ENCODE measurements around the gene KIAA1586. TPM values are rescaled to one million over a fixed set of nuclear protein-coding genes. Genes with fewer than 3 reads are reported as not detected.
"Not testable (repeated sequence)": the region's sequence is repeated elsewhere in the genome, so short reads cannot be mapped to it uniquely, and the experiment has no call there.

KIAA1586 gene
- total RNA-seq, 1 donor from 2014 or later: 11.0 TPM

DNA sequence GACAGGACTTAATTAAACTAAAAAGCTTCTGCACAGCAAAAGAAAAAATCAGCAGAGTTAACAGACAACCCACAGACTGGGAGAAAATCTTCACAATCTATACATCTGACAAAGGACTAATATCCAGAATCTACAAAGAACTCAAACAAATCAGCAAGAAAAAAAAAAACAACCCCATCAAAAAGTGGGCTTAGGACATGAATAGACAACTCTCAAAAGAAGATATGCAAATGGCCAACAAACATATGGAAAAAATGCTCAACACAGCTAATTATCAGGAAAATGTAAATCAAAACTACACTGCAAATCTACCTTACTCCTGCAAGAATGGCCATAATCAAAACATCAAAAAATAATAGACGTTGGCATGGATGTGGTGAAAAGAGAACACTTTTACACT lies 2.4 kb upstream of the KIAA1586 start:
- not testable (repeated sequence) for DNase-seq (ENCODE audit: low read depth in 2 of 2)

DNA sequence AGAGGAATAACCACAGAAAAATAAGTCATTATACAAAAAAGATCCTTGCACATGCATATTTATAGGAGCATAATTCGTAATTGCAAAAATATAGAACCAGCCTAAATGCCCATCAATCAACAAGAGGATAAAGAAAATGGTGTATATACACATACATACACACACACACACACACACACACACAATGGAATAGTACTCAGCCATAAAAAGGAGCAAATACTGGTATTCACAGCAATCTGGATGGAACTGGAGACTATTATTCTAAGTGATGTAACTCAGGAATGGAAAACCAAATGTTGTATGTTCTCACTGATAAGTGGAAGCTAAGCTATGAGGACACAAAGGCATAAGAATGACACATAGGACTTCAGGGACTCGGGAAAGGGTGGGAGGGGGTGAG lies 1.9 kb upstream of the KIAA1586 start:
- DNase-seq (ENCODE audit: low read depth in 2 of 2): no peak

DNA sequence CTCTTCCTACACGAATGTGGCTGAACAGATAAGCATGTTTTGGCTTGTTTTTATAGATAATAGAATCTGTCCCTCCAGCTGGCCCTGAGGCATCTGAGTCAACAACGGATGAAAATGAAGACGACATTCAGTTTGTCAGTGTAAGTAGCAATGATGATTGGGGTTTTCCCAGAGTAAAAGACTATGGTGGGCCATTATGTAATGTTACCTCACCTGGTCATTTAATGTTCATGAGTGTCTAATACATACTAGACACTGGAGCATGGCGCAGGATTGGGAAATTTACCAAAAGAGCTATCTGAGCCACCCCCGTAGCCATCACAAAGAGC lies 728 bp downstream of the KIAA1586 start:
- not testable (repeated sequence) for DNase-seq (ENCODE audit: low read depth in 2 of 2)

DNA sequence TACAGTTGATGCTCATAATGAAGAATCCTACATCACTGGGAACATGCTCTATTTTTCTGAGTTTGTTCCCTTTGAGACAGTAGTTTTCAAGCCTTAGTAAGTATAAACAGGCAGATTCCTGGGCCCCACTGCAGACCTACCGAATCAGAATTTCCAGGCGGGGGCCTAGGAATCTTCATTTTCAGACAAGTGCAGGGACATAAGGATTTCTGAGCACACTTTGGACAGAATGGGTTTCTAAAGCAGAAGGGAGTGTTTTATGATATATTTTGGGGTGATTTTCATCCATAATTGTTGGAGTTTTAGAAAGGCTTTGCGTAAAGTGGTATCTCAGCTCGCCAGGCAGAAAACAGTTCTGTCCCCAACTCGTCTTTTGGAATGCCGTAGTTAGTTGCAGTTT lies 1.4 kb downstream of the KIAA1586 start:
- DNase-seq (ENCODE audit: low read depth in 2 of 2): not testable (repeated sequence)

DNA sequence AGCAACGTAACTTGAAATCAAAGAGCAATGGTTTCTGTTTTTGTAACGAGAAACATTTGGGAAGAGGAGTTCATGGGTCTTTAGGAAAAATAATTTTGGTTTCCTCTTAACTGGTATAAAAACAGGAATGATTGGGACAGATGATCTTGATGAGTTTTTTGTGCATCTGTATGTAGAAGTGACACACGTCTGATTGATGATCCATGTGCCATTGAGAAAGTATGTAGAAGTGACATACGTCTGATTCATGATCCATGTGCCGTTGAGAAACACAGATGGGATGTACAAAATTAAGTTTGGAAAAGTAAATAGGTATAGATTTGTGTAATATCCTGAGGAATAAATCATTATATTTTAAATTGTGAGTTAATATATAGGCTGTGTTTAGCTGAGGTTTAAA lies 2.1 kb downstream of the KIAA1586 start:
- DNase-seq (ENCODE audit: low read depth in 2 of 2): no peak

DNA sequence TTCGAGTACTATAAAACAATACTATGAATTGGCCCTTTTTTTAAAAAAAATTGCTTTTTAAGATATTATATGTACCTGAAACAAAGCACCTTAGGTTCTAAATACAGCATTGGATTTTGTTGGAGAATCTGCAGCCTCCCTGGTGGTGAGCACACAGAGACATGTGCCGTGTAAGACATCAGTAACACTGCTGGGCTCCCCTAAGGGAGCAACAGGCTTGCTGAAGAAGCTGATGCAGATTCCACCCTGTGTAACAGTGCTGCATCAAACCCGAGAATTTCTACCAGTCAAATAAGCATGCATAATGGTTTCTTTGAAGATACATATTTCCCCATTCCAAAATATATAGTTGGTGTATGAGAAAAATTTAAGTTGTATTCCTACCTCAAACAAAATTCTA lies 17.4 kb downstream of the KIAA1586 start:
- DNase-seq (ENCODE audit: low read depth in 2 of 2): no peak

DNA sequence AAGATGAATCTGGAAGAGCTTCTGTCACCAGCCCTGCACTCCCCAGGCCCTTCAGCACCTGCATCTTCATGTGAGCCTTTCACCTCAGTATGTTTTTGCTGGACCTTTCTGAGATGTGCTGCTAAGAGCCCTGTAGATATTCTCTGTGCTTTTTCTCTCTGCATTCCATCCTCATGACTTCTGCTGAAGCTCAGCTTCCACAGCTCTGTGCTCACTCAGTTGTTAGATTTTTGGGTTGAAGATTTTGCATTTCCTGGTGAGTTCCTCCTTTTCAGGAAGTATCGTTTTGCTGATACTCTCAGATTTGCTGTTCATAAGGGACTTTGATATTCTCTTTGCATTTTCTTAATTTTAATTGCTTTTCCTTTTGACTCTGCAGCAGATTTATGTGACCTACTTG lies 18.3 kb downstream of the KIAA1586 start:
- no peak for DNase-seq (ENCODE audit: low read depth in 2 of 2)

DNA sequence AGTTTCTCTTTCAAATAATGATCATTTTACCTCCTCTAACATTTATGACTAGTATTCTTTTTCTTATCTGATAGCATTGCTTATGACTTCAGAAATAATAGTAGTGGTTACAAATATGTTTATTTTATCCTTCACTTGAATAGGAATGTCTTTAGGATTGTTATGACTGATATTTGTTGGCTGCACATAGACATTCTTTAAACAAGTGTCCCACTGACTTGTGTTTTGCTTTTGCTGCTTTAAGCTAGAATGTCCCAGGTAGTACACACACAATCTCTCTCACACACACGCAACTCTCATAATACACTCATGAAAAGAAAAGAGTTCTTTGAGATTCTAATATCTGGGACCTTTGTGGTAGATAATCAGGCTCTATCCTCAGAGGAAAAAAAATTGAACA lies 21.6 kb downstream of the KIAA1586 start:
- no peak for DNase-seq (ENCODE audit: low read depth in 2 of 2)

DNA sequence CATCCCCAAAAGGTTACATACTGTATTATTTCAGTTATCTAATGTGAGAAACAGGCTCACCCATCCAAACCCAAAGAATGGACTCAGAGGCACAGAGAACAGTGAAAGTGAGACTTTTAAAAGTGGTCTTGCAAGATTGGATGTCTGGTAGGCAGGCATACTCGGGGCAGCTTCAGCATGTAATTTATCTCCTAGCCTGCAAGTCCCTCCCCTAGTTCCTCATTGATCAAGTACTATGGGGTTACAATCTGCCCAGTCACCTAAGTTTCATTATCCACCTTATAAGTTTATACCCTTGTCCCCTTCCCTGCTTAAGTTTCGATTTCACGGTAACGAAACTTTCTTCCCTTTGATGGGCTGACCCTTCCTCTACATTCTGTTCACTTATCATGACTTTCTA lies 22.7 kb downstream of the KIAA1586 start:
- no peak for DNase-seq (ENCODE audit: low read depth in 2 of 2)

DNA sequence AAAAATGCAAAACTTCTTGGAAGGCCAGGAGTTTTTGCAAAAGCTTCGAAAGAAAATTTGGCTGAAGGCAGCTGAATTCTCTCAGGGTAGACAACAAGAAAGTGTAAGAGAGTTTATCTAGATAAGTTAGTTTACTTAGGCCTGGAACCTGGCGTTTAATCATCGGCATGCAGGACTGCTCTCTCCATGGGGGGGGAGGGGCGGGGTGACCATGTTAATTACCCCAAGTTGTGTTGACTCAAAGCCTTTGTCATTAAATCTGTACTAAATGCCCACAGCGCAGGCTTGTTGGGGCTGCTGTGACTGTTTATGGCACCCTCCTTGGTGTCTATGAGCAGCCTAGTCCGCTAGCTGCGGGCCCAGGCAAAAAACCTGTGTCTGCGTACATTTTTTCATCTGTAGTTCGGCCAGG lies 23.4 kb downstream of the KIAA1586 start:
- no peak for DNase-seq (ENCODE audit: low read depth in 2 of 2)

DNA sequence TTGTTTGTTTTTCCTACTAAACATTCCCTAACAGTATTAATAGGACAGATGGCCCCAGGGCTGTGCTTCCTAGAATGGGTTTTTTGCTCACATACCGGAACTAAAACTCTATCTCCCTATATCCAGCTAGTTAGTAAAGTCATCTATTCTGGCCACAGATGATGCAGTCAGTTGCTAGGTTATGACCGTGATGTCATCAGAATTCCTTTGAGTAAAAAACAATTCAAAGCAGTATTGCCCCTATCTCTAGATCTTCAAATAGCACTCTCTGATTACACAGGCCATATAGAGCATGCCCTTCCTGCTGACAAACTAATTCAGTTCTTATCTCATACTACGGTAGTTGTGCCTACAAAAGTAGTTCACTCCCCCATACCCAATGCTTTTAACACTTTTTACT lies 25.6 kb downstream of the KIAA1586 start:
- no peak for DNase-seq (ENCODE audit: low read depth in 2 of 2)

DNA sequence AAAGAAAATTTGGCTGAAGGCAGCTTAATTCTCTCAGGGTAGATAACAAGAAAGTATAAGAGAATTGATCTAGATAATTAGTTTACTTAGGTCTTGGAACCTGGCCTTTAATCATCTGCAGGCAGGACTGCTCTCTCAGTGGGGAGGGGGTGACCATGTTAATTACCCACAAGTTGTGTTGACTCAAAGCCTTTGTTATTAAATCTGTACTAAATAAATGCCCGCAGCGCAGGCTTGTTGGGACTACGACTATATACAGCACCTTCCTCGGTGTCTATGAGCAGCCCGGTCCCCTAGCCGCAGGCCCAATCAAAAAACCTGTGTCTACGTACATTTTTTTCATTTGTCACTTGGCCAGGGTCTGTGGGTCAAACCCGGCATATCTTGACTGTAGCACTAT lies 27.9 kb downstream of the KIAA1586 start:
- no peak for DNase-seq (ENCODE audit: low read depth in 2 of 2)

DNA sequence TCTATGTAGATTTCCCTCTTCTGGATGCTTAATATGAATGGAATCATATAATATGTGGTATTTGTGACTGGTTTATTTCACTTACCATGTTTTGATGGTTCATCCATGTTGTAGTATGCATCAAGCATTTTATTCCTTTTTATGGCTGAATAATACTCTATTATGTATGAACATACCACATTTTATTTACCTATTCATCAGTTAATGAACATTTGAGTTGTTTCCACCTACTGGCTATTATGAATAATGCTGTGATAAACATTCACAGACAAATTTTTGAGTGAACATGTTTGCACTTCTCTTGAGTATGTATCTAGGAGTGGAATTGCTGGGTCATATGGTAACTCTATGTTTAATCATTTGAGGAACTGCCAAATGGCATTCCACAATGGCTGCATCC lies 28.6 kb downstream of the KIAA1586 start:
- no peak for DNase-seq (ENCODE audit: low read depth in 2 of 2)

DNA sequence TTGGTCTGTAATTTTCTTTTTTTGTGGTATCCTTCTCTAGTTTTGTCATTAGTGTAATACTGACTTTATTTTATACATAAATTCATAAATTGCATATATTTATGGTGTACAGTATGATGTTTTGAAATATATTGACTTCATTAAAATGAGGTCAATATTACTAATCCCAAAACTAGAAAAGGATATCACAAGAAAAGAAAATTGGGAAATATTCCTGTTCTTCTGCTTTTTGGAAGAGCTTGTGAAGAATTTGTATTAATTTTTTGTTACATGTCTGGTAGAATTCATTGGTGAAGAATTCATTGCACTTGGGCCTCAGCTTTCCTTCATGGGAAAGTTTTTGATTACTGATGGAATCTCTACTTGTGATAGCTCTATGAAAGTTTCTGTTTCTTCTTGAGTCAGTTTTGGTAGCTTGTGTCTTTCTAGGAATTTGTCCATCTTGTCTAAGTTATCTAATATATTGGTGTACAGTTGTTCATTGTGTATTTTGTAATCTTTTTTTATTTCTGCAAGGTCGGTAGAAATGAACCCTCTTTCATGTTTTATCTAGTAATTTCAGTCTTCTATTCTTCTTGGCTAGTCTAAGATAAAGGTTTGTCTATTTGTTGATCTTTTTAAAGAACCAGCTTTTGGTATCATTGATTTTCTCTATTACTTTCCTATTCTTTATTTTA lies 32.2 kb downstream of the KIAA1586 start:
- DNase-seq (ENCODE audit: low read depth in 2 of 2): no peak

DNA sequence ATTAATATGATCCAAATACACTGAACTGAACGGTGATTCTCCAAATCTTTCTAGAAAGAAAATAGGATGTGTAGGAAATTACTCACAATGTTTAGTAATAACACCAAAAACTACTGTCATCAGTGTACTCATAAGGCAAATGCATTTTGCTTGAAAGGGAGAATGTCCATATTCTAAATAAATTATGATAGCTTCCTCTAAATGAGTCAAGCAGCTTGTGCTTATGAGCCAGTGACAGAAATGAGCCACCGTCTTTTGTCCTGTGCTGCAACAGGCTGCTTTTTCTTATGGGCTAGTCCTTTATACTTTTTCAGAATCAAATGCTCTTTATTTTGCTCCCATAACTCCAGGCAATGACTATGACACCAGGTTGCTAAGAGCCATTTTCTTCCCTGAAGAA lies 39.0 kb downstream of the KIAA1586 start:
- peak in 1 of 2 donors; percentile 6 for DNase-seq (ENCODE audit: low read depth in 2 of 2)

DNA sequence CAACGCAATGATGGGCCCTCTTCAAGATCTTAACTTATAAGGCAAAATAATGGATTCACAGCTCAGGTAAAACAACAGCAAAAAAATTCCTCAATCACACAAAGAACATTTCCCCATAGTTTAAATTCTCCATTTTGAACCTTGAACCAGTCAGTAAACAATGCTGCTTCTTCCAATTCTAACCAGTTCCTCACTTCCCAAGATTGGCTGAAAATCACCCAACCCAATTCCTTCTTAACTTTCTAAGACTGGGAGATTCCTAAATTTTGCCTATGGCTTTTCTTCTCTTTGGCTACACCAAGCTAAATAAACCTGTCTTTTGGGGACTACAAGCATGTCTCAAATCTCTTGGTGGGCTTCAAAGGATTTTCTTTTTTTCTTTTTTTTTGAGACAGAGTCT lies 40.4 kb downstream of the KIAA1586 start:
- DNase-seq (ENCODE audit: low read depth in 2 of 2): no peak

DNA sequence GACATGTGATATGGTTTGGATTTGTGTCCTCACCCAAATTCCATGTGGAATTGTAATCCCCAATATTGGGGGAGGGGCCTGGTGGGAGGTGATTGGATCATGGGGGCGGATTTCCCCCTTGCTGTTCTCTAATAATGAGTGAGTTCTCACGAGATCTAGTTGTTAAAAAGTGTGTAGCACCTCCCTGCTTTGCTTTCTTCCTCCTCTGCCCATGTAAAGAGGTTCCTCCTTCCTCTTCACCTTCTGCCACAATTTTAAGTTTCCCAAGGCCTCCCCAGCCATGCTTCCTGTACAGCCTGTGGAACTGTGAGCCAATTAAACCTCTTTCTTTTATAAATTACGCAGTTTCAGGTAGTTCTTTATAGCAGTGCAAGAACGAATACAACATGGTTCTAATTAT lies 41.4 kb downstream of the KIAA1586 start:
- DNase-seq (ENCODE audit: low read depth in 2 of 2): no peak

DNA sequence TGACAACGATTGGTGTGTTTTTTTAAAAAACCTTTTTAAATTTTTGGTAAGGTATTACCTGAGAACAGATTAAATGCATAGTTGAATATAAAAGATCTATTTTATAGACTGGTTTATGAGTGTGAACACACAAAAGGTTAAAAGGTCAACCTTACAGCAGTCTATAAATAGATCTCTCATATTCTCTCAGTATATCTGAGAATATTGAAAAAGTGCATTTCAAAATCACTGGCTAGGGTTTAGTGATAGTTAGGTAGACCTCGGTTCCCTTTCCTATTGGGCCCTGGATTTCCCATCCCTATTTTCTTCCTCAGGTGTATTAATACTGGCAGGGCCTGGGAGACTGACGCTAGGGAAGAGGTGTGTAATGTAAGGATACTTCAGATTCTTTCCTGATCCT lies 42.8 kb downstream of the KIAA1586 start:
- no peak for DNase-seq (ENCODE audit: low read depth in 2 of 2)

DNA sequence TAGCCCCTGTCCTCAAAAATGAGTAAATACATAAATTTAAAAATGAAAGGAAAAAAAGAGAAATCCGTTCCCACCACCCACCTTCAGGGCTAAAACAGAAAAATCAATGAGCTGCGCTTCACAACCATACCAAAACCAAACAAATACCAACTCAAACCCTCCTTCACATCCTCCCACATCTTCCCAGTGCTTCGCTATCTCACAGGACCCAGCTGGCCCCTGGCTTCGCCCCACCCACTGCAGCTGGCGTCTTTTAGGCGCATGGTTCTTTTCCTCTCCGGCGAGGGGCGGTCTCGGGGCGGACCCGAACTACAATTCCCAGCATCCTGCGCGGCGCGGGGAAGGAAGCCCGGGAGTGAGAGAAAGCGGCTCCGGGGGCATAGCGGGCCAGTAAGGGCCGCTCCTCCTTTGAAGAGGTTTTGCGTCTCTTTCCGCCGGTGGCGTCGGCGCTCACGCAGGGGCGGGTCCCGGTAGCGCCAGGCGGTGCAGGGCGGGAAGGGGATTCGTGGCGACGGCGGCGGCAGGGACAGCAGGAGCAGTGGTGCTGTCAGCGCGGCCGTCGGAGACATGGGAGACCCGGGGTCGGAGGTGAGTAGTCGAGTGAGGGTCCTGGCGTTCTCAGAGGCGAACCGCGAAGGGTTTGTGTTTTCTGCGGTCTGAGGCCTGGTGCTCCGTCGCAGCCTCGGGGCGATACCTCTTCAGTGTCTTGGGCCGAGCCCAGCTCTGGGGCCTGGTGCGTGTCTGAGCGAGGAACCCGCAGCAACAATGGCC lies 43.4 kb downstream of the KIAA1586 start, which contains the start of gene ZNF451:
Gene ZNF451 (plus strand): TSS at position 502 of the 771 bp plus-strand sequence. CDS start 66 bp downstream, at position 568.
- peak; percentile 85 to 97 for DNase-seq (ENCODE audit: low read depth in 2 of 2)

DNA sequence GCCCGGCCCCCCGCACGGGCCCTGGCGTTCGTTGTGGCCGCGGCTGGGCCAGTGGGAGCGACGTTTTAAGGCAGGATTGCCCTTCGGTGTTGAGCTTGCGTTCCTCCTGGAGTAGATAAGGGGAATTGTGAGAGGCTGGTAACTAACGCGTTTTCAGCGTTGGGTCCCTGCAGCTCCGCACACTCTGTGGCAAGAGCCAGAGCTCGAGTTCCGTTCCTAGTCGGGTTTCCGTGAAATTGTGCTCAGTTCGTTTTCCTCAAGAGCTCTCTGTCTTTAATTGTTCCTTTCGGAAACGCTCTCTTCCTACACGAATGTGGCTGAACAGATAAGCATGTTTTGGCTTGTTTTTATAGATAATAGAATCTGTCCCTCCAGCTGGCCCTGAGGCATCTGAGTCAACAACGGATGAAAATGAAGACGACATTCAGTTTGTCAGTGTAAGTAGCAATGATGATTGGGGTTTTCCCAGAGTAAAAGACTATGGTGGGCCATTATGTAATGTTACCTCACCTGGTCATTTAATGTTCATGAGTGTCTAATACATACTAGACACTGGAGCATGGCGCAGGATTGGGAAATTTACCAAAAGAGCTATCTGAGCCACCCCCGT lies 44.1 kb downstream of the KIAA1586 start:
- not testable (repeated sequence) for DNase-seq (ENCODE audit: low read depth in 2 of 2)

DNA sequence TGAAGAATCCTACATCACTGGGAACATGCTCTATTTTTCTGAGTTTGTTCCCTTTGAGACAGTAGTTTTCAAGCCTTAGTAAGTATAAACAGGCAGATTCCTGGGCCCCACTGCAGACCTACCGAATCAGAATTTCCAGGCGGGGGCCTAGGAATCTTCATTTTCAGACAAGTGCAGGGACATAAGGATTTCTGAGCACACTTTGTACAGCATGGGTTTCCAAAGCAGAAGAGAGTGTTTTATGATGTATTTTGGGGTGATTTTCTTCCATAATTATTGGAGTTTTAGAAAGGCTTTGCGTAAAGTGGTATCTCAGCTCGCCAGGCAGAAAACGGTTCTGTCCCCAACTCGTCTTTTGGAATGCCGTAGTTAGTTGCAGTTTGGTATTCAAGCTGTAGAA lies 44.9 kb downstream of the KIAA1586 start:
- DNase-seq (ENCODE audit: low read depth in 2 of 2): not testable (repeated sequence)

DNA sequence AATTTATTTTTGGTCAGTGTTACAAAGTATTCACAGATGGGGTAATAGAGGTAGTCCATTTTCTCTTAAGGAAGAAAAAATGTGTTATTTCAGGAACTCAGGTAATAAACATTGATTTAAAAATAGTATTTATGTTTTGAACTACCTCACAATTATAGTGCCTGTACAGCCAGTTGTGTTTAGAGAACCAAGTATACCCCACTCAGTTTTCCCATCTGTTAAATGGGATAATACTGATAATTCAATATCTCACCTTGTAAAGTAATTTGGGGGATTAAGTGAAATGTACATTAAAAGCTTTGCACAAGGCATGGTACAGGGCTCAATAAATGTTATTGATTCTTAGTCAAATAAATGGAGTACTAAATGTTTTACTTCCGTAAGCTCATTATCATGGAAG lies 48.2 kb downstream of the KIAA1586 start:
- DNase-seq (ENCODE audit: low read depth in 2 of 2): no peak

DNA sequence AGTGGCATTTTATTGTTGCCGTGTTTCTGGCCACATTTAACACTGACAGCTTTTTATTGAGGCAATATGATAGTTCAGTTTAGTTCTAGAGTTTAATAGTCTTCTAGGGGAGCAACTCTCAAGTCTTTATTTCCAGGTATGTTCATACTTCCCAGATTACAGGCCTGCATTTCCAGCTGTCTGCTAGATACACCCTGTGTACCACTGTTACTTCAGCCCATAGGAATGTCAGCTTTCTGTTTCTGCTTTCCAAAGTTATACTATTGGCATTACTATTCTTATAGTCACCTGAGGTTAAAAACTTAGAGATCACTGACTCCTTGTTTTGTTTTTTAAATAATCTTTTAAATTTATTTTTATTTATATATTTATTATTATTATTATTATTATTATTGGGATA lies 51.1 kb downstream of the KIAA1586 start:
- no peak for DNase-seq (ENCODE audit: low read depth in 2 of 2)
